ENCODE measurements around the gene CISTR. TPM values are rescaled to one million over a fixed set of nuclear protein-coding genes. Genes with fewer than 3 reads are reported as not detected.
"Not testable (repeated sequence)": the region's sequence is repeated elsewhere in the genome, so short reads cannot be mapped to it uniquely, and the experiment has no call there.

Gene CISTR
- not detected in 2 replicates for total RNA-seq (2014; rRNA removed; shearing (Covaris generic))

- no peak for DNase-seq (ENCODE audit: low spot score)
Observed at GRCh38 chr12:53751336-53752191, at the start of gene CISTR. Gene CISTR, minus strand, starts transcription at chr12:53751979.

GRCh38 chr12:53798575-53798974 lies 46.8 kb upstream of the CISTR start:
- DNase-seq (ENCODE audit: low spot score): peak; percentile 25

GRCh38 chr12:53795927-53796326 lies 44.1 kb upstream of the CISTR start:
- no peak for DNase-seq (ENCODE audit: low spot score)

GRCh38 chr12:53793221-53793620 lies 41.4 kb upstream of the CISTR start:
- no peak for DNase-seq (ENCODE audit: low spot score)

- DNase-seq (ENCODE audit: low spot score): no peak
Observed at GRCh38 chr12:53791735-53792326, 40.1 kb upstream of the CISTR start.

- DNase-seq (ENCODE audit: low spot score): no peak
Observed at GRCh38 chr12:53789570-53789969, 37.8 kb upstream of the CISTR start.

- no peak for DNase-seq (ENCODE audit: low spot score)
Observed at GRCh38 chr12:53788892-53789291, 37.1 kb upstream of the CISTR start.

GRCh38 chr12:53786411-53786810 lies 34.6 kb upstream of the CISTR start:
- no peak for DNase-seq (ENCODE audit: low spot score)

GRCh38 chr12:53785161-53785560 lies 33.4 kb upstream of the CISTR start:
- no peak for DNase-seq (ENCODE audit: low spot score)

GRCh38 chr12:53782093-53782703 lies 30.4 kb upstream of the CISTR start:
- no peak for DNase-seq (ENCODE audit: low spot score)

GRCh38 chr12:53781228-53781801 lies 29.5 kb upstream of the CISTR start:
- DNase-seq (ENCODE audit: low spot score): no peak

GRCh38 chr12:53780323-53780722 lies 28.5 kb upstream of the CISTR start:
- no peak for DNase-seq (ENCODE audit: low spot score)

GRCh38 chr12:53779679-53780078 lies 27.9 kb upstream of the CISTR start:
- not testable (repeated sequence) for DNase-seq (ENCODE audit: low spot score)

GRCh38 chr12:53777936-53778644 lies 26.3 kb upstream of the CISTR start:
- DNase-seq (ENCODE audit: low spot score): no peak

- no peak for DNase-seq (ENCODE audit: low spot score)
Observed at GRCh38 chr12:53777412-53777811, 25.6 kb upstream of the CISTR start.

GRCh38 chr12:53776872-53777271 lies 25.1 kb upstream of the CISTR start:
- no peak for DNase-seq (ENCODE audit: low spot score)

- no peak for DNase-seq (ENCODE audit: low spot score)
Observed at GRCh38 chr12:53775478-53776145, 23.8 kb upstream of the CISTR start.

- DNase-seq (ENCODE audit: low spot score): peak; percentile 38
Observed at GRCh38 chr12:53770281-53770680, 18.5 kb upstream of the CISTR start.

- DNase-seq (ENCODE audit: low spot score): no peak
Observed at GRCh38 chr12:53768976-53769375, 17.2 kb upstream of the CISTR start.

- DNase-seq (ENCODE audit: low spot score): no peak
Observed at GRCh38 chr12:53766881-53767280, 15.1 kb upstream of the CISTR start.

- DNase-seq (ENCODE audit: low spot score): no peak
Observed at GRCh38 chr12:53765891-53766290, 14.1 kb upstream of the CISTR start.
